HG02642 (cell line): Measurements from ENCODE around the gene NWD2.
"Not testable (repeated sequence)": the region's sequence is repeated elsewhere in the genome, so short reads cannot be mapped to it uniquely, and the experiment has no call there.

Experiments used
- ATAC-seq: cut with Tn5 transposase; IDR thresholded peaks from one replicate; pipeline ENCODE4 v1.9.1; 2021; ENCODE audit warnings: mild to moderate bottlenecking; ENCODE audit not compliant: unreplicated experiment, poor library complexity

The NWD2 gene

GRCh38 chr4:37486166-37486565 lies 241.6 kb downstream of the NWD2 start:
- no peak for ATAC-seq

GRCh38 chr4:37487668-37488067 lies 243.1 kb downstream of the NWD2 start:
- no peak for ATAC-seq

- ATAC-seq: no peak
These were observed 245.2 kb downstream of the NWD2 start for GRCh38 chr4:37489697-37490096.

- ATAC-seq: no peak
These were observed 246.1 kb downstream of the NWD2 start for GRCh38 chr4:37490391-37491347.

GRCh38 chr4:37495353-37495752 lies 250.8 kb downstream of the NWD2 start:
- ATAC-seq: not testable (repeated sequence)
